PC-3 (cell line): ENCODE data around the gene EDNRA.

Source experiments
- EZH2 ChIP-seq: fragments of 300-600 bp; sonication (generic); IDR thresholded peaks from one replicate; pipeline ENCODE4 v1.6.1; 2017; ENCODE audit warnings: antibody characterized with exemption, mild to moderate bottlenecking, low read length; ENCODE audit not compliant: unreplicated experiment
- TF ChIP-seq, protein P1 (sequence below): fragments of 300-600 bp; sonication (generic); conservative IDR thresholded peaks from 2 replicates; pipeline ENCODE4 v1.5.1; 2017; ENCODE audit warnings: antibody characterized with exemption, low read depth, mild to moderate bottlenecking, low read length

DNA sequence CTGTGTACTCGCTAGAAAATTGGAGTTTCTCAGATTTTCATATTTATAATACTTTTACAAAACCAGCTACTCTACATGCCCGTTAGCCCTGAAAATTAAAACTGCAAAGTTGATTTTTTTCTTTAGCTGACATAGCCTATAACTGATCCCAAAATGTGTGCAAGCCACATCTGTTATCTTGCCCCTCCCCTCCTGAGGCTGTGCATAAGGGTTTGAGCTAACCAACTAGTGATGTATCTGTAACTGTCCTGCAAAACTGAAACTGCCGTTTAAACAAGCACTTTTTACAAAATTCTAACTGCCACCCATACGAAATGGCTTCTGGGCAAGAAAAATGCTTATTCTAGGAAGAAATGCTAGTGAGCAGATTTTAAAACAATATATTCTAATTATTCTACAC lies 59.1 kb downstream of the EDNRA start:
- TF ChIP-seq, protein P1, sequence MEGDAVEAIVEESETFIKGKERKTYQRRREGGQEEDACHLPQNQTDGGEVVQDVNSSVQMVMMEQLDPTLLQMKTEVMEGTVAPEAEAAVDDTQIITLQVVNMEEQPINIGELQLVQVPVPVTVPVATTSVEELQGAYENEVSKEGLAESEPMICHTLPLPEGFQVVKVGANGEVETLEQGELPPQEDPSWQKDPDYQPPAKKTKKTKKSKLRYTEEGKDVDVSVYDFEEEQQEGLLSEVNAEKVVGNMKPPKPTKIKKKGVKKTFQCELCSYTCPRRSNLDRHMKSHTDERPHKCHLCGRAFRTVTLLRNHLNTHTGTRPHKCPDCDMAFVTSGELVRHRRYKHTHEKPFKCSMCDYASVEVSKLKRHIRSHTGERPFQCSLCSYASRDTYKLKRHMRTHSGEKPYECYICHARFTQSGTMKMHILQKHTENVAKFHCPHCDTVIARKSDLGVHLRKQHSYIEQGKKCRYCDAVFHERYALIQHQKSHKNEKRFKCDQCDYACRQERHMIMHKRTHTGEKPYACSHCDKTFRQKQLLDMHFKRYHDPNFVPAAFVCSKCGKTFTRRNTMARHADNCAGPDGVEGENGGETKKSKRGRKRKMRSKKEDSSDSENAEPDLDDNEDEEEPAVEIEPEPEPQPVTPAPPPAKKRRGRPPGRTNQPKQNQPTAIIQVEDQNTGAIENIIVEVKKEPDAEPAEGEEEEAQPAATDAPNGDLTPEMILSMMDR: no peak
- TF ChIP-seq EZH2: no peak
